HG03442 (cell line): ENCODE results near the gene DYSF.

Experiments used
- ATAC-seq: cut with Tn5 transposase; IDR thresholded peaks from one replicate; pipeline ENCODE4 v1.9.1; 2021; ENCODE audit warnings: mild to moderate bottlenecking, moderate library complexity; ENCODE audit not compliant: unreplicated experiment

Gene DYSF

DNA sequence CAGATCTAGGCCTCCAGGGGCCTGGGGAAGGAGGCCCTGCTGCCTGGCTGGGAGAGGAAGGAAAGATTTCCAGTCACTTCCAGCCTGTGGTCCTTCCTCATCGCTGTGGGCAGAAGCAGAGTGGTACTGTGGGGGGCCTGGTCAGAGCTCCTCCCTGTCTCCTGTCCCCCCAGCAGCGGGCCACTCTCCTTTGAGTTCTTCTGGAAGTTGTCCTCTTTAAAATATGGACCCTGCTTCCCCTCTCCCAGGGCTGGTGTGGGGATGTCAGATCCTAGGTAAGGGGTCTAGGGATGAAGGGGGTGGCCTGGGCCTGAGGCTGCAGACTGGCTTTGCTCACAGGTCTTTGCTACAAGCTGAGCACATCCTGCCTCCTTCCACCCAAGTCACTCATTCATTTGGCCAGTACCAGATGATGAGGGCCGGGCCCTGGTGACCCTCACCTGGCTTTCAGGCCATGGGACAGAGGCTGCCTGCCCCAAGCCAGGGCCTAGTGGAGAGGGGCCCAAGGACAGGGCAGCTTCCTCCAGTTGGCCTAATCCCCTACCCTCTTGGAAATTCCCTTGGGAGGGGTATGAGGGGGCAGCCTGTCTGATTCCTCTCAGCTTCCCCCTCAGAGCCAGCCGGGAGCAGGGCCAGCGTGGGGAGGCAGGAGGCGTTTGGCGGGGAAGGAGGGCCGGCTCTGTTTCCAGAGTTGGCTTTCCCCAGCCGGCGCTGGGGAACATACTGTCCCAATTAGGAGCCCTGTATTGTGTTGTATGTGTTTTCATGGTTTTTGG lies 231.9 kb downstream of the DYSF start:
- ATAC-seq, result no peak

DNA sequence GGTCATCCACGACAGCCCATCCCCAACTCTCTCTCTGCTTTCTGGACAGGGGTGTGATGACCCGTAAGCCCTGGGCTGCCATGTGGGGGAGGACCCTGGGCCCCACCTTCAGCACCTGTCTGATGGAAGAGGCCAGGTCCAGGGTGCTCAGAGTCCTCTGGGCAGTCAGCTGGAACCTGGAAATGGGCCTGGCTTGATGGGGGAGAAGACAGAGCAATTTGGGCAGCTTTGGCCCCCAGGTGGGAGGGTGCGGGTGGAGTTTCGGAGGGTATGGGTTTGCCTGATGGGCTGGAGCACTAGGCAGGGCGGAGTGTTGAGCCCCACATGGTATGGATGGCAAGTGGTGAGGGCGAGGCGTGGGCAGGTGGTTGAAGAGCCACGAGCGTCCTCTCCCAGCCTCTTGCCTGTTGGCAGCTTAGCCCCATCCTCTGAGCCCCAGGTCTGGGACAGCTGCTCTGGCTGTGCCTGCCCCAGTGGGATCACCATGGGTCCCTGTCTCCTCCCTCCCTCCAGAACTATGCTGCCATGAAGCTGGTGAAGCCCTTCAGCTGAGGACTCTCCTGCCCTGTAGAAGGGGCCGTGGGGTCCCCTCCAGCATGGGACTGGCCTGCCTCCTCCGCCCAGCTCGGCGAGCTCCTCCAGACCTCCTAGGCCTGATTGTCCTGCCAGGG lies 232.7 kb downstream of the DYSF start:
- no peak for ATAC-seq

DNA sequence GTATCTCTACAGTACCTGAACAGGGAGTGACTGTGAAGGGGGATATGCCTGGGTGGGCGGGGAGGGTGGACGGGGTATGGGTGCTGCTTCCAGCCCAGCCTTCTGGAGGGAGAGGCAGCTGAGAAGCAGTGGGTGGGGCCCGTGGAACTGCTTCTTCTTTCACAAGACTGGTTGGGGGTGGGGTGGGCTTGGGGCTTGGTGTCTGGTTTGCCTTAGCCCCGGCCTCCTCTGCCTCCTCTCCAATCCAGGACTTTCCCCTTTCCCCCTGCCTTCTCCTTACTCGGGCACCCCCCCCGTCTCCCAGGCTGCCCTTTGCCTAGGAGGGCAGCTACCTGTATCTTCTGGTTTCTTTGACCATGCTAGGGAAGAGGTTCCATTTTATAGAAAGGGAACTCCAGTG lies 233.4 kb downstream of the DYSF start:
- ATAC-seq, result no peak

DNA sequence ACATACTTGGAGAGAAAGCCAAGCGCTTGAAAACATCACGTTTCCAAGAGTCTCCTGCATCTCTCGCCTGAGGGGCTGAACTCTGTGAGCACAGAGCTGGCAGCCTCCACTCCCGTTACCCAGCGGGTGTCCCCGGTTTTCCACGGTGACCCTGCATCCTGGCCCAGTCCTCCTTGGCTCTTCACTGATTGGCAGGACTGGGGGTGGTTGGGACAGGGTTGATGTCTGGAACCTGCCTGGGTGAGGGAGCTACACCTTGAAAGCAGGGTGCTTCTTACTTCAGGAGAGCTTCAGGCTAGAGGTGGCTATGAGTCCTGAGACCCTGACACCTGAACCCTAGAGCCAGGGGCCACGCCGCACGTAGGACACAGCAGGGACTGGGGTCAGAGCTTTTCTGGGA lies 234.1 kb downstream of the DYSF start:
- ATAC-seq, result no peak

DNA sequence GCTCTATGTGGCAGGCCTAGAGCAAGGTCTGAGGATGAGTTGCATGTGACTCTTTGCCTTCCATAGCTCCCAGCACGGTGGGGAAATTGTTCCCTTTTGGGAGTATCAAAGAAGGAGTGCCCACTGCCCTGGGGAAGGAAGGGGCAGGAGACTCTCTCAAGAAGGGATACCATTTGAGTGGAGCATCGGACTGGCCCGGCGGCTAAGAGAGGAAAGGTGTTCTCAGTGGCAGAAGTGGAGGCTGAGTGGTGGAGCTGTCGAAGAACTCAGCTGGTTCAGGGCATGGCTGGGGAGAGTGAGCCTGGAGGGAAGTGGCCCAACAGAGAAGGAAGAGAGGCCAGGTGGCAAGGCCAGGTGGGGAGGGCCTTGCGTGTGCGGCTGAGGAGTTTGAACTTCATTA lies 235.2 kb downstream of the DYSF start:
- ATAC-seq, result no peak

DNA sequence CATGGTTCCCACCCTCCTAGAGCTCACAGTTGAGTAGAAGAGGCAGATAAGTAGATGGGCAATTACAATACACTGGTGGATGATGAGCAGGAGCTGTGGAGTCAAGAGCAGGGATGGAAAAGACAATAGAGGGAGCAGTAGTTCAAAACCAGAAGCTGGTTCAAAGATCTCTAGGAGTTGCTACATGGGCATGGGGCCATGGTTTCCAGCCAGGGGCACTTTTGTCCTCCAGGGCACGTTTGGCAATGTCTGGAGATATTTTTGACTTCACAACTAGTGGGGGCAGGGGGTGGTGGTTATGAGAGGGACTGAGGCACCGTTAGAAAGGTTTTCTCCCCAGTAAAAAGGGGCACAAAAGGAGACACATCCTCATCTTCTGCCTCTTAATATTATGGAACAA lies 236.0 kb downstream of the DYSF start:
- no peak for ATAC-seq

DNA sequence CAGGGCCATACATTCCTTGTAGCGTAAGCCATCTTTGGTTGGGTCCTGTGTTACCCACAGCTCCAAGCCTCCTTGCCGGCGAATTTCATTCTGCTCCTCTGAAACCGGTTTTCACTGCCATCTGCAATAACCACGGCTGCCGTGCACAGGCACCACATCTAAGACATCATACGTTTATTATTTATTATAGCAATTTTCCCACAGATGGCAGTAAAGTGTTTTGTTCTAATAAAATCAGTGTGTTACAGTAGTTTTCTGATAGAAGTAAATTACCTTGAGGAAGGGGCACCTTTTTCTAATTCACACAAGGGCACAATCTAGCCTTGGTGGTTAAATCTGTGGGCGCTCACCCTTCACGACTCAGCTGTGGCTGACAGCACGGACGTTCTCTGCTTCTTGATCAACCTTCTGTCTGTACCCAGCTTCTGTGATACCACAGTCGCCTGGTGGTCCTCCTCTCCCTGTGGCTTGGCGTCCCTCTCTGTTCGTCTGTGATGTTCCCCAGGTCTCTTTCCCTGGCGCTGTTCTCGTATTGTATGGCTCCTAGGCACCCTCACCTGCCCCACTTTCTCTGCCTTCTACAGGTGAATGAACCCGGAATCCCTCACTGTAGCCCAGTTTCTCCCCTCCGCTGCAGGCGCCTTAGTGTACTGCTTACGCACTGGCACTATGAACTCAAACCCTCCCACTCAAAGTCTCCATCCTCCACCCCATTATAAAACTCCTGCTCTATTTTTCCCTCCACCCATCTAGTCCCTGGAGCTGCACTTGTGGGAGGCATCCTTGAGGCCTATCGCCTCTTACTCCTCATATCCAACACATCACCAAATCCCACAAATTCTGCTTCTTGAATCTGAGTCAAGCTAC lies 236.8 kb downstream of the DYSF start:
- ATAC-seq, result no peak

DNA sequence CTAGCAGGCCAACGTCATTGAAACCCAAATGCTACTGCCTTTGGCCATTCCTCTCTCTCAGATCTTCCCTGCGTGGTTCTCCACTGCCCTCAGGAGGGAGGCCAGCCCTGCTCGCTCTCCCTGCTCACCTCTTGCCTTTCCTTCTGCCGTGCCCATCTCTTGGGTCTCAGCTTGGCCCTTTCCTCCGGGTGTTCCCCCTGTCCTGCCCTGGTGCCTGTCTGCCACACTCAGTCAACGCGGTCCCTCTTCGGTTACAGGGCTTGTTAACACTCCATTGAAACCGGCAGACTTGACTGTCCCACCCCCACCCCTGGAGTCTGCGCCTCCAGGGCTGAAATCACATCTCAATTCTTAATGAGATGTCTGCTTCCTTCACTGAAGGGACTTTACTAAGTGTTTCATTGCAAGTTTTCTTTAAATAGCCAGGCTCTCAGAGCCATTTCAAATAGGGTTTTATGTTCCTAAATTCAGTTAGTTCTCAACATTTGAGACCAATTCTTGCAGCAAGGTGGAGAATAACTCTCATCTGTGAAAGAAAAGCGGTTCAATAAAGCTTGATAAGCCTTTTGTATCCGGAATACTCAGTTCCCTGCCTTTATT lies 237.6 kb downstream of the DYSF start:
- no peak for ATAC-seq

DNA sequence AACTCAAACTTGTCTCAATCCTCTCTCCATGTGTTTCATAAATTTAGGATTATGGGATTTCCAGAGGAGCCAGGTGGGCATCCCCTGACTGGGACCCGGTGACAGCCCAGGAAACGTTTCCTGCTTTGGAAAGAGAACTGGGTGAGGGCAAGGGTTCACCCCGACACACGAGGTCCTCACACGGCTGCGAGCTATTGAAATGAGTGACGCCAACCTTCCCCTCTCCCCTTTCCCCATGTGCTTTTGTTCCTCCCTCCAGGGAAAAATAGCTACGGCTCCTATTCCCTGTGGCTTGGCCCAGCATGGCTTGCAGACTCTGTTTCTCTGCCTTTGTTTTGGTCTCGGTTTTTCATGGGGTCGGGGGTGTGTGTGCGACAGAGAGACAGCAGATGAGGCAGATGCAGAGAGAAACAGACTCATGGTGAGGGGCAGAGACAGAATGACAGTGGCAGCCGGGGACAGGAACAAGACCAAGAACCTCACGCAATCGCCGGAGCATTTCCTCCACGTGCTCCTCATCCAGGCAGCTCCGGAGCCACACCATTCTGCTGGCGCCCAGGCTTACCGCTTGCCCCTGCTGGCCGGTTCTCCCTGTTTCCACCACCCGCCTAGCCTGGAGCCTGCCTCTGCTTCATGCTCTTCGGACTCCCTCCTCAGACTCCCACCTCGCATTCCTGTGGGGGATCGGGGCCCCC lies 238.5 kb downstream of the DYSF start:
- ATAC-seq, result no peak

DNA sequence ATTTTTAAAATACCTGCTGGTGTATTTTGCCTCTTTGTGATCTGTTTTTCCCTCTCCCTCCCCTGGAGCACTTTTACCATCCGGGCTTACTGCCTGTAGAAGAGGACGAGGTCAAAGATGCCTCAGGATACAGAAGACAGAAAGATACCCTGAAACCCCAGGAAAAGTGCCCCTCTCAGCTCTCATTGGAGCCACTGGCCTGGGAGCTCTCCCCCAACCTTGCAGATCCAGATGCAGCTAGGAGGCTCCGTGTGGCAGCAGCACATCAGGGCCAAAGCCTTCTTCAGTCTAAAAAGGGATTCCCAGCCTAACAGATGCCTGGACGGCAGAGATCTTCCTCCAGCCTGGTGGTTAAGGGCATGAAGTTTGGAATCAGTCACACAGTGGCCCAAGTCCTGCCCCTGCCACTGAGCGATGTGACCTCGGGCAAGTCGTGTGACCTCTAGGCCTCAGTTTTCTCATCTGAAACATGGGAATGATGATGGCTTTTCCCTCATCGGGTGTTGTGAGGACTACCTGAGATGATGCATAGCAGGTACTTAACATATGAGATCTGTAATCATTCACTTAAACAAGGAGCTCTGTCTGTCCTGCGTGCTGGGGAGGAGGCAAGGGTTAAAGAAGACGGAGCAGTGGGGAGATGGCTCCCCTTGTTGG lies 239.4 kb downstream of the DYSF start:
- ATAC-seq, result no peak

DNA sequence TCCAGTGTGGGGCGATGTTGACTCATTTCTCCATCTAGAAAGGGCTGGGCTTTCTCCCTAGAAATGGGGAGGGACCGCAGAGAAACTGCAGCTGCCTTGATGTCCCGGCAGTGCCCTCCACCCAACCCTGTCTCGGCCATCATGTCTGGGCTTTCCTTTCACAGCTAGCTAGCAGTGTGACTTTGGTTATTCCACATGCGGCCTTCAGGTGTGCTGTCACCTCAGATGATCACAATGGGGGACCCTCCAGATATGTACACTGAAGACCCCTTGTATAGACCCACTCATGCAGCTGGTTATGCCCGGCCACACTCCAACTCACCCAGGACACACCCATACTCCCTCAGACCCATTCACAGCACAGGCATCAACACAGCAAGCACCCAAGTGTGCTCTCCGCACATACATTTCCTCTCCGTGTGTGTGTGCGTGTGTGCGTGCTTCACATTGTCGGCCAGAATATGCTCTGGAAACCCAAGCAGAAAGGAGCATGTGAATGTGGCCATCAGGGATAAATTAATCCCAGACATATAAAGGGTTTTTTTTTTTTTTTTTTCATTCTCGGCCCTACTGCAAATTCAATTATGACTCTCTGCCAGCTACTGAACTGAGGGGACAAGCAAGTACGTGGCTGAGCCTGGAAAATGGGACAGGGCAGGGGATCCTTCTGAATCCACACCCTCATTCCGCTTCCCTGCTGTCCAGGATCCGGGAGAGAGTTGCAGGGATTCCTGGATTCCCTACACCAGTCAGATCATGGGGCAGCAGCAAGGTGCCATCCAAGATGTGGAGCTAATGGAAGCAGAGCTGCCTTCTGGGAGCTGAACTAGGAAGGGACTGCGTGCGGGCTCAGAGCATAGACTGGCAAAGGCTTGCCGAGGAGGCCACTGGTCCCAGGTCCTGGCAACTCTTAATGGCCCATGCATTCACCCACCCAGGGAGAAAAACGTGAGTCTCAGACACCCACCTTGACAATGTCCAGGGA lies 240.2 kb downstream of the DYSF start:
- no peak for ATAC-seq

DNA sequence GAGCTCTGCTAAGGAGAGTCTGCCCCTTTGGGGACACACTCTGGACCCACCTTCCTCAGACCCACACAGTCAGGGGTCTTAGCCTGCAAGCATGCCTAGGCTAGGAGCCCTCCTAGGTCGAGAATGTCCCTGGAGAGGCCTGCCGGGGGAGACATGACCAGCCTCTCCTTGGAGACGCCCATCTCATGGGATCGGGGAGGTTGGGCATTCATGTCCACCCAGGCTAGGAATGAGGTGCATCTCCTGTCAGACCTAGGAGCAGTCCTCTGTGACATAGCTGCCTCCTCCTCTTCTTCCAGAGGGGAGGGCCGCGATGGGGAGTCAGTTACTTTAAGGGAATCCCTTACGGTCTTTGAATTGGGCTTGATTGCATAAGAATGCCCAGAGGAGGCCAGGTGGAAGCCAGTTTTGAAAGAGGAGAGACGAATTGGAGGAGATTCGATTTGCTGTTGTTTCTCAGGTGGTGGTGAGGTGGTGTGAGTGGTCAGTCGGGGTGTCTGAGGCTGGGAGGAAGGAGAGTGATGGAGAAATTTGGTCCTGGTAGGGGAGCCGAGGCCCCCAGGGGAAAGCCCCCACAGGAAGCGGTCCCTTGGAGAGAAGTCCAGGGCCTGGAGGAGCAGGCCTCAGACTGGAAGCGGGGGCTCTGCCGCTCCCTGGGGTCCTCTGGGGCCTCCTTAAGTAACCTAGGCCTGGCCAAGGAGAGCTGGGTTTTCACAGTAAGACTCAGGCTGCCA lies 241.3 kb downstream of the DYSF start:
- ATAC-seq, result no peak

DNA sequence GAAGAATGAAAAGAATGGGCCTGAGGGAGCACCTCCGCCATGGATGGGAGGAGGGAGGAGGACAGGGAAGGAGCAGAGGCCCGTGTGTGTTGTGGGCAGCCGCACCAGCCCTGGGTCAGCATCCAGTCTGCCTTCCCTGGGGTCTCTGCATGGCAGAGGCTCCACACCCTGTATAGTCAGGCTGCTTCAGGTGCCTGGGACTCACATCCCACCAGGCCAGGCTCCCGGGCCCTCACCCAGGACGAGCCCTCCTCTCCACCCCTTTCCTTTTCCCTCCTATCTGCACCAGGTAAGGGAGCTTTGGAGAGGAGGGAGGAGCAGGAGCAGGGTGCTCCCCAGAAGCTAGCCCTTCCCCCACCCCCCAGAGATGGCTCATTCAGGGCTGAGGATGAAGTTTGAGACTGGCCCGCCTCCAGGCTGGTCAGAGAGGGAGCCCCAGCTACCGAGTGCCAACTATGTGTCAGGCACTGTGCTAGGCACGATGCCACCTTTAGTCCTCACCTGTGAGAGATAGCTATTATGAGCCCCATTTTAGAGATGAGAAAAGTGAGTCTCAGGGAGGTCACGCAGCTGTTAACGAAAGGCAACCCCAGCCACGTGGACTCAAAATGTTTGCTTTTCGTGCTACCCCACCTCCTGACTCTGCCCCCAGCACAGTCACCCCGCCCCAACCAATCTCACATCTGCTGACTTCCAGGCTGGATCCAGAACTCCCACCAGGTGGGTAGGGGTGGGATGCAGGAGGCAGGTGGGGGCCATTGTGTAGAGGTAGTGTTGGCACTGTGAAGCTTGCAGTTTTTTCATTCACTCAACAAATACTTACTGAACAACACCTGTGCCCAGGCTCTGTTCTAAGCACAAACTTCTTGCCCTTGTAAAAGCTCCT lies 242.1 kb downstream of the DYSF start:
- no peak for ATAC-seq

DNA sequence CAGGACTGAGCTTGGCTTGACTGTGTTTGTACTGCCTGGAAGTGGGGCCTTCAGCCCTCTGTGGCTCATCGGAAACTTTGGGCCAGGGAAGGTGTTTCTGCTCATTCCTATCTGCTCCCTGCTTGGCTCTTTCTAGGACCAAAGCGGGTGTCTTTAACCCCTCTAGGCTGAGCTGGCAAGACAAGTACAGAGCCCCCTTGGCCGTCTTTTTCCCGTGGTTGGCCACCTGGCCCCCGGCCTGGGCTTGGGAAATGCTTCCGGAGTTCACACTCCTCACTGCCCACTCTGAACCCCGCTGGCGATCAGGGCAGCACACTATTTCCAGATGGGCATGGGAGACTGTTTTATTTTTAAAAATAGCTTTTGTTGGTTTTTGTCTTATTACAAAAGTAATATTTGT lies 243.0 kb downstream of the DYSF start:
- ATAC-seq, result no peak

DNA sequence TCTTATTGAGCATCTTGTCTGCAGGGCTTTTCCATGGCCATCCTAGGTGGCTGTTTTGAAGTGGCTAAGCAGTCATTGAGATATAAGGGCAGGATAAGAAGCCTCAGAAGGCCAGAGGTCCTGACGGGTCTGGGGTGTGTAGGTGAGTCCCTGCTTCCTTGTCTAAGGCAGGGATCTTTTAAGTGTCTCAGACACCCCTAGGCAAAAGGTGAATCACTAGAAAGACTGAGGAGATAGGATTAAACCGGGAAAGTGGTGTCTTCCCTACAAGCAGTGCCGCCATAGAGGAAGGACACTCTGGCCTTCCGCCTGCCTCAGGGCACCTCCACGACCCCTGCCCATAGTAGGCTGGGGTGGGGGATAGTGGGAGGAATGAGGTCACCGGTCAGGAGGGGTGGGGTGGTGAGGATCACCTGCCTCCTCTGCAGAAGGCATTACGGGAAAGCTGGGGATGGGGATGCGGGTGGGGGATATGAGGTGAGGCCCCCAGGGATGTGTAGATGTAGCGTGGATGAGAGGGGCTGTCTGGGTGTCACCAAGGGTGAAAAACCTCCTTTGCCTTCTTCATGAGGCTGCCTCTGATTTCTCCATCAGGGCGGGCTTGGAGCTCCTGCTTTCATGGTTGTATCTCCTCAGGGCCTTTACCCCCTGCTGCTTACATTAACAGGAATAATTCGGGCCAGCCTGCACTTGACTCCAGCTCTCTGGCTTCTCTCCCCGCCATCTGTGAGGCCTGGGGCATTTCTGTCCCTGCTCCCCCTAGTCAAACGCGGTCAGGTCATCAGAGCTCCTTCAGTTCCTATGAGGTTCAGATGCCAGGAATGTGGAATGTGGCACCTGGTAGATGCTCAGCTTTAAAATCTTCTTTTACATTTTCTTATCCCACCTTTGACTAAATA lies 244.0 kb downstream of the DYSF start:
- no peak for ATAC-seq

DNA sequence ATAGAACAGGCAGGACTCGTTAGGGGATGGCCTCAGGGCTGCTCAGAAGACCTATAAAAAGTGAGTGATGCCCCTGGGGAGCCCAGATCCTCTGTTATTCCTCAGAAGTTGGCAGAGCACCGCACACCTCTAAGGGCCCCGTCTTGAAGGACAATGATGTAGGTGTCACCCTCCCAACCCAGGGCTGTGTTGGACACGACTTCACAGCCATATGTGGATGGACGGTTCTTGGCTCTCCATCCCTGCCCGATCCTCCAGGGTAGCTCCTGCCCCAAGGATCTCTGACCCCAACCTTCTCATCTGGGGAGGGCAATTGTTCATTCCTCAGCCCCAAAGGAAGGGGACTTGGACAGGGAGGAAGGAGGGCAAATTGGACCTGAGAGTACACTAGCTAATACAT lies 246.1 kb downstream of the DYSF start:
- ATAC-seq, result no peak
